ENCODE data around the gene MARK2. TPM values are rescaled to one million over a fixed set of nuclear protein-coding genes. Genes with fewer than 3 reads are reported as not detected.

Gene MARK2
- polyA plus RNA-seq, 3 donors, result 32.4 to 55.7 (median 33.3) TPM

- Histone ChIP-seq H3K9ac (ENCODE audit: insufficient read depth, low read length, poor library complexity, severe bottlenecking) (no peak overlapping the region), H3K27me3 (ENCODE audit: control insufficient read depth in 2 of 2, insufficient read depth in 2 of 2, low read length in 2 of 2) (no peaks in the 10 kb centered on the region), H4K20me1 (ENCODE audit: insufficient read depth, low read length) (peaks cover 4% of the 10 kb centered on the region), H3K79me2 (ENCODE audit: insufficient read depth, low read length) (peaks cover 34% of the 10 kb centered on the region), H3K4me3 (replicated peaks in 1 of 3; ENCODE audit: low read depth in 2 of 3, low read length in 3 of 3) (no peak overlapping the region), H2AFZ (ENCODE audit: insufficient read depth, low read depth, low read length, poor library complexity, severe bottlenecking) (no peak overlapping the region), H3K4me1 (ENCODE audit: control insufficient read depth in 1 of 2, insufficient read depth in 2 of 2, low read length in 2 of 2) (peaks cover 11 to 14% of the 10 kb centered on the region in 2 donors), H3K36me3 (replicated peaks in 1 of 2; ENCODE audit: control insufficient read depth in 1 of 2, insufficient read depth in 2 of 2, low read length in 2 of 2) (peaks cover 0 to 3% of the 10 kb centered on the region in 2 donors), H3K27ac (ENCODE audit: low read depth in 1 of 2, low read length in 2 of 2) (no peak overlapping the region), H3K9me3 (replicated peaks in 1 of 2; ENCODE audit: control insufficient read depth in 1 of 2, insufficient read depth in 1 of 2, low read length in 2 of 2) (no peaks in the 10 kb centered on the region), H3K4me2 (replicated peaks; ENCODE audit: extremely low read depth, low read length, poor library complexity, severe bottlenecking) (no peak overlapping the region)
- Mint-ChIP-seq H3K9me3 (no peaks in the 10 kb centered on the region), H3K4me1 (peaks cover 17% of the 10 kb centered on the region), H3K27ac (no peak overlapping the region), H3K27me3 (ENCODE audit: low read depth in 3 of 3) (peaks cover 0 to 3% (median 0%) of the 10 kb centered on the region in 3 donors), H3K4me3 (no peak overlapping the region), H3K36me3 (peaks cover 10 to 15% of the 10 kb centered on the region in 2 donors)
- peak; percentile 75 for TF ChIP-seq CTCF (IDR thresholded peaks at IDR 0.05)
- intact Hi-C loops (cut with micrococcal nuclease), result loop anchor here in 1 of 2 donors (2.0 to 5.0 kb wide), 2 partner anchors 109 to 178 kb away; partner anchors contain the start of gene ZFTA
- WGBS (ENCODE audit: insufficient coverage), result 65% methylated on average over 11 of the region's 14 CpGs
- DNase-seq, result peak; percentile 32 to 47 (median 42)
Measured at GRCh38 chr11:63945477-63946163, 106.7 kb downstream of the MARK2 start.

GRCh38 chr11:63951779-63952536 lies 113.0 kb downstream of the MARK2 start:
- no peaks in the 10 kb centered on the region for H3K9me3 Mint-ChIP-seq
- Histone ChIP-seq H2AFZ (ENCODE audit: insufficient read depth, low read depth, low read length, poor library complexity, severe bottlenecking) (no peak overlapping the region), H3K27me3 (ENCODE audit: control insufficient read depth in 2 of 2, insufficient read depth in 2 of 2, low read length in 2 of 2) (no peaks in the 10 kb centered on the region), H3K9me3 (replicated peaks in 1 of 2; ENCODE audit: control insufficient read depth in 1 of 2, insufficient read depth in 1 of 2, low read length in 2 of 2) (no peaks in the 10 kb centered on the region), H3K36me3 (replicated peaks in 1 of 2; ENCODE audit: control insufficient read depth in 1 of 2, insufficient read depth in 2 of 2, low read length in 2 of 2) (peaks cover 29 to 51% of the 10 kb centered on the region in 2 donors), H3K4me1 (ENCODE audit: control insufficient read depth in 1 of 2, insufficient read depth in 2 of 2, low read length in 2 of 2) (no peaks in the 10 kb centered on the region), H3K79me2 (ENCODE audit: insufficient read depth, low read length) (no peaks in the 10 kb centered on the region), H4K20me1 (ENCODE audit: insufficient read depth, low read length) (no peaks in the 10 kb centered on the region), H3K9ac (ENCODE audit: insufficient read depth, low read length, poor library complexity, severe bottlenecking) (no peak overlapping the region), H3K4me3 (replicated peaks in 1 of 3; ENCODE audit: low read depth in 2 of 3, low read length in 3 of 3) (no peak overlapping the region), H3K27ac (ENCODE audit: low read depth in 1 of 2, low read length in 2 of 2) (no peak overlapping the region), H3K4me2 (replicated peaks; ENCODE audit: extremely low read depth, low read length, poor library complexity, severe bottlenecking) (no peak overlapping the region)
- H3K4me1 Mint-ChIP-seq, result peaks cover 4% of the 10 kb centered on the region
- H3K27ac Mint-ChIP-seq, result peak overlapping the region in 4 of 7 donors; percentile 4 to 43 (median 30)
- no peak for TF ChIP-seq CTCF (IDR thresholded peaks at IDR 0.05)
- no peak for DNase-seq
- no peak overlapping the region for H3K4me3 Mint-ChIP-seq
- peaks cover 53 to 54% of the 10 kb centered on the region in 2 donors for H3K36me3 Mint-ChIP-seq
- intact Hi-C loops (cut with micrococcal nuclease), result no loop called here
- H3K27me3 Mint-ChIP-seq (ENCODE audit: low read depth in 3 of 3), result peaks cover 0 to 3% (median 0%) of the 10 kb centered on the region in 3 donors
- WGBS (ENCODE audit: insufficient coverage), result 48% methylated on average over 20 of the region's 20 CpGs

Data from CD14-positive monocyte (primary cell).